K562 treated with DMSO at 1 percent for 24 hours (cell line): ENCODE measurements around the gene RASGRP4. TPM values are rescaled to one million over a fixed set of nuclear protein-coding genes. Genes with fewer than 3 reads are reported as not detected.

ENCODE experiments used
- total RNA-seq: library from RNA; unstranded; fragments of 300-600 nt; gene quantifications from 2 replicates; pipeline ENCODE4 v1.2.3, GENCODE V29; 2022; ENCODE audit warnings: low read depth; ENCODE audit not compliant: insufficient read depth

RASGRP4 gene
- total RNA-seq: 18.2 and 20.0 TPM in 2 replicates

GRCh38 chr19:38425810-38426466, at the start of gene RASGRP4:
Gene RASGRP4, minus strand, starts transcription at chr19:38426219. Its CDS starts 128 bp downstream, at chr19:38426091.

GRCh38 chr19:38433268-38433733, 7.3 kb upstream of the RASGRP4 start, which contains the start of gene RYR1:
Gene RYR1, plus strand, starts transcription at chr19:38433691. Its CDS starts 139 bp downstream, at chr19:38433830.

GRCh38 chr19:38402967-38403674, 22.9 kb downstream of the RASGRP4 start, which contains the start of gene FAM98C:
Gene FAM98C, plus strand, starts transcription at chr19:38403093. Its CDS starts 61 bp downstream, at chr19:38403154.

GRCh38 chr19:38388349-38389100, 37.5 kb downstream of the RASGRP4 start, which contains the start of gene SPRED3:
Gene SPRED3, plus strand, starts transcription at chr19:38388697. Its CDS starts 1,606 bp downstream, at chr19:38390303.

GRCh38 chr19:38387550-38388348, 38.3 kb downstream of the RASGRP4 start, which contains the start of gene GGN:
Gene GGN, minus strand, starts transcription at chr19:38388034. Its CDS starts 773 bp downstream, at chr19:38387261.

GRCh38 chr19:38374332-38375097, 51.5 kb downstream of the RASGRP4 start, which contains the start of gene PSMD8:
Gene PSMD8, plus strand, starts transcription at chr19:38374571. Its CDS starts 31 bp downstream, at chr19:38374602.

Other genes with a start within 250 kb of the RASGRP4 start
- 2.8 and 3.0 TPM in 2 replicates for gene DPF1, start 202.0 kb downstream of the RASGRP4 start, total RNA-seq
- gene PPP1R14A, start 169.8 kb downstream of the RASGRP4 start, total RNA-seq: 60.5 and 72.2 TPM in 2 replicates
- 0.75 TPM in 1 of 2 replicates, not detected in the other for gene SPINT2, start 161.6 kb downstream of the RASGRP4 start, total RNA-seq
- gene C19orf33, start 122.0 kb downstream of the RASGRP4 start, total RNA-seq: not detected in 2 replicates
- 377 and 406 TPM in 2 replicates for gene YIF1B, start 110.3 kb downstream of the RASGRP4 start, total RNA-seq
- gene KCNK6, start 106.4 kb downstream of the RASGRP4 start, total RNA-seq: 0.13 and 0.29 TPM in 2 replicates
- 0.87 TPM in 1 of 2 replicates, not detected in the other for gene CATSPERG, start 90.4 kb downstream of the RASGRP4 start, total RNA-seq
- 395 and 440 TPM in 2 replicates for gene PSMD8, start 51.6 kb downstream of the RASGRP4 start, total RNA-seq
- 0.65 and 2.0 TPM in 2 replicates for gene GGN, start 38.2 kb downstream of the RASGRP4 start, total RNA-seq
- 1.3 and 1.7 TPM in 2 replicates for gene SPRED3, start 37.5 kb downstream of the RASGRP4 start, total RNA-seq
- 44.4 and 47.5 TPM in 2 replicates for gene FAM98C, start 23.1 kb downstream of the RASGRP4 start, total RNA-seq
- 1.7 and 2.9 TPM in 2 replicates for gene RYR1, start 7.5 kb upstream of the RASGRP4 start, total RNA-seq
- 0.46 and 0.63 TPM in 2 replicates for gene MAP4K1, start 191.7 kb upstream of the RASGRP4 start, total RNA-seq
- gene EIF3K, start 193.0 kb upstream of the RASGRP4 start, total RNA-seq: 588 and 605 TPM in 2 replicates
- 412 and 454 TPM in 2 replicates for gene ACTN4, start 221.4 kb upstream of the RASGRP4 start, total RNA-seq